GM12872 (cell line): ENCODE measurements around the gene CD46.

Experiments
- TF ChIP-seq, protein P1 (sequence below): IDR thresholded peaks from 3 replicates; pipeline ENCODE4 v1.5.1; 2011; ENCODE audit warnings: low read depth, mild to moderate bottlenecking, low read length, moderate library complexity; ENCODE audit not compliant: insufficient read depth

Gene CD46

DNA sequence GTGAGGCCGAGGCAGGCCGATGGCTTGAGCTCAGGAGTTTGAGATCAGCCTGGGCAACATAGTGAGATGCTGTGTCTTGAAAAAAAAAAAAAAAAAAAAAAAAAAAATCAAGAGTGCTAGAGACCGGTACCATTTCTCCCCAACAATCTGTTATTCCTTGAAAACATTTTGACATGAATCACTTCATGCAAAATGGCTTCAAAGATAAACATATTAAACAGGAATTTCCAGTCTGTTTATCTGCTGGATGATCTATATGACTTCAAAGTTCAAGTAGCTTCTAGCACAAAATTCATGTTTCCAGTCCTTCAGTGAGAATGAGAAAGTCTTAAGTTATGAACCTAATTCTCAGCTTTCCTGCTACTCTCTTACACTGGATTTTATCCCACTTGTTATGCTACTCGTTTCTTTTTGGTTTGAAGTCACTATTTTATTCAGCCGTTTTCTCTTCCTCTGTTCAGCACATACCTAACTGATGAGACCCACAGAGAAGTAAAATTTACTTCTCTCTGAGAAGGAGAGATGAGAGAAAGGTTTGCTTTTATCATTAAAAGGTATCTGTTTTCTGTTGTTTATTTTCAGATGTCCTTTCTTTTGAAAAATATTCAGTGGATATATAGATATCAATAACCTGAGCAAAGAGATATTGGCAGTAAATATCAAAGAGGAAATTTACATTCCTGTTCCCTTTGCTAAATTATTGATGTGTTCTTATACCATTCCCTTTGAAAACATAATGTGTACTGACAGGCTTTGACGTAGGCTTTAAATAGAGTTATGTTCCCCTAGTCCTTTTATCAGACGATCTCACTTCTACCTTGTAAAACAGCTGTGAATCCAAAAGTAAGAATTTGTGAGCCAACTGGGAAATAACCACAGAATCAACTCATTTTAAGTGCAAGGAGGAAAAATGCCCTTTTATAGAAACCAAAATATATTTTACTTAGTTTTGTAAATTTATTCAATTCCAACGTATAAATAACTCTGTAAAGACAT is 38.2 kb downstream of the CD46 start:
- TF ChIP-seq, protein P1, sequence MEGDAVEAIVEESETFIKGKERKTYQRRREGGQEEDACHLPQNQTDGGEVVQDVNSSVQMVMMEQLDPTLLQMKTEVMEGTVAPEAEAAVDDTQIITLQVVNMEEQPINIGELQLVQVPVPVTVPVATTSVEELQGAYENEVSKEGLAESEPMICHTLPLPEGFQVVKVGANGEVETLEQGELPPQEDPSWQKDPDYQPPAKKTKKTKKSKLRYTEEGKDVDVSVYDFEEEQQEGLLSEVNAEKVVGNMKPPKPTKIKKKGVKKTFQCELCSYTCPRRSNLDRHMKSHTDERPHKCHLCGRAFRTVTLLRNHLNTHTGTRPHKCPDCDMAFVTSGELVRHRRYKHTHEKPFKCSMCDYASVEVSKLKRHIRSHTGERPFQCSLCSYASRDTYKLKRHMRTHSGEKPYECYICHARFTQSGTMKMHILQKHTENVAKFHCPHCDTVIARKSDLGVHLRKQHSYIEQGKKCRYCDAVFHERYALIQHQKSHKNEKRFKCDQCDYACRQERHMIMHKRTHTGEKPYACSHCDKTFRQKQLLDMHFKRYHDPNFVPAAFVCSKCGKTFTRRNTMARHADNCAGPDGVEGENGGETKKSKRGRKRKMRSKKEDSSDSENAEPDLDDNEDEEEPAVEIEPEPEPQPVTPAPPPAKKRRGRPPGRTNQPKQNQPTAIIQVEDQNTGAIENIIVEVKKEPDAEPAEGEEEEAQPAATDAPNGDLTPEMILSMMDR, result no peak

DNA sequence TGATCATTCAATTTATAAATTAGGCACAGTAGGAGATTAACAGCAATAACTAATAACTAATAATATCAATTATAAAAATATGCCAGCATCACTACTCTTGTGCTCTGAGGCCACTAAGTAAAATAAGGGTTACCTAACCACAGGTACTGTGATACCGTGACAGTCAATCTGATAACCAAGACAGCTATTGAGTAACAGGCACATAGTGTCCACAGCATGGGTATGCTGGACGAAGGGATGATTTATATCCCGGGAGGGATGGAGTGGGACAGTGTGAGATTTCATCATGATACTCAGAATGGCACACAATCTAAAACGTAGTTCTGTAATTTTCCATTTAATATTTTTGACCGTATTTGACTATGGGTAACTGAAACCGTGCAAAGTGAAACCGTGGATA is 39.4 kb downstream of the CD46 start:
- TF ChIP-seq, protein P1, result no peak

DNA sequence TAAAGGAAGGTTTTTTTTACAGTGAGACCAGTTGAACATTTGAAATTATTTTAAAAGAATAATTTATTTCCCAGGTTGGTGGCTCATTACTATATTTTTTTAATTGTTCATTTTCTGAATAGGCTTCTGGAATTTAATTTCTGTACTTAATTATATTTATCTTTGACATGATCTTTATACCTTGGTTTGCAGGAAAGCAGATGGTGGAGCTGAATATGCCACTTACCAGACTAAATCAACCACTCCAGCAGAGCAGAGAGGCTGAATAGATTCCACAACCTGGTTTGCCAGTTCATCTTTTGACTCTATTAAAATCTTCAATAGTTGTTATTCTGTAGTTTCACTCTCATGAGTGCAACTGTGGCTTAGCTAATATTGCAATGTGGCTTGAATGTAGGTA is 41.5 kb downstream of the CD46 start:
- TF ChIP-seq, protein P1, result no peak

DNA sequence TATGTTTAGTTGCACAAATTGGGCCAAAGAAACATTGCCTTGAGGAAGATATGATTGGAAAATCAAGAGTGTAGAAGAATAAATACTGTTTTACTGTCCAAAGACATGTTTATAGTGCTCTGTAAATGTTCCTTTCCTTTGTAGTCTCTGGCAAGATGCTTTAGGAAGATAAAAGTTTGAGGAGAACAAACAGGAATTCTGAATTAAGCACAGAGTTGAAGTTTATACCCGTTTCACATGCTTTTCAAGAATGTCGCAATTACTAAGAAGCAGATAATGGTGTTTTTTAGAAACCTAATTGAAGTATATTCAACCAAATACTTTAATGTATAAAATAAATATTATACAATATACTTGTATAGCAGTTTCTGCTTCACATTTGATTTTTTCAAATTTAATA is 43.0 kb downstream of the CD46 start:
- TF ChIP-seq, protein P1, result no peak

DNA sequence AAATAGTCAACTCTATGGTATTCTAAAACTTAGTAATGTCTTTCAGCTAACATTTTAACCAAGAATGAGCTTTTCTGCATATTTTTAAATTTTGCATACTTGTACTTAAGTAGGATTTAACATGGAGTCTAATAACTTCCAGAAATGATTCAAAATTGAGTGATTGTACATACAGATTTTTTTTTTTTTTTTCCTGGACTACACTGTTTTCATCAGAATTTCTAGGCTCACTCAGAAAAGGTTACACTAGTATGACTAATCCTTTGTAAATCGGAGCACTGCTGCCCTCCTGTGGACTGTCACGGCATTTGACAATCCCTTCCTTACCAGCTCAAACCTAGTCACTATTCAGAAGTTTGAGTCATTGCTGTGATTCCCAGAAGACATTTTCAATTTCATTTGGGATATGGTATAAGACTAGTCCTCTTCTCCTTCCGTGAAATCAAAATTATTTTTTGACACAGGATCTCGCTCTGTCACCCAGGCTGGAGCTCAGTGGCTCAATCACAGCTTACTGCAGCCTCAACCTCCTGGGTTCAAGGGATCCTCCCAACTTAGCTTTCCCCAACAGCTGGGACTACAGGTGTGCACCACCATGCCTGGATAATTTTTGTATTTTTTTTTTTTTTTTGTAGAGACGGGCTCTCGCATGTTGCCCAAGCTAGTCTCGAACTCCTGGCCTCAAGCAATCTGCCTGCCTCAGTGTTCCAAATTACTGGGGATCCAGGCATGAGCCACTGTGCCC is 45.5 kb downstream of the CD46 start:
- TF ChIP-seq, protein P1, result peak; percentile 79

DNA sequence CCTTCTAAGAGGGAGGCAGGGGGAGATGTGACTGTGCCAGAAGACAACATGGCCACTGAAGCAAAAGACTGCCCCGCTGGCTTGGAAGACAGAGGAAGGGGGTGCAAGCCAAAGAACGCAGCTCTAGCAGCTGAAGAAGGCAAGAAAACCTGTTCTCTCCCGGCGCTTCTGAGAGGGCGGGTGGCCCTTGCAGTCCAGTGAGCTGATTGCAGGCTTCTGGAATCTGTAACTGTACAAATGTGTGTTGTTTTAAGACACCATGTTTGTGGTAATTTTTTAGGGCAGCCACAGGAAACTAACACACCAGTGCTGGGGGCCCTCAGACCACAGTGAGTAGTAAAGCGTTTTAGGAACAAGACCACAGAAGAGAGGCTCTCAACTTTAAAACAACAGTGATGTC is 47.0 kb downstream of the CD46 start:
- TF ChIP-seq, protein P1, result no peak

DNA sequence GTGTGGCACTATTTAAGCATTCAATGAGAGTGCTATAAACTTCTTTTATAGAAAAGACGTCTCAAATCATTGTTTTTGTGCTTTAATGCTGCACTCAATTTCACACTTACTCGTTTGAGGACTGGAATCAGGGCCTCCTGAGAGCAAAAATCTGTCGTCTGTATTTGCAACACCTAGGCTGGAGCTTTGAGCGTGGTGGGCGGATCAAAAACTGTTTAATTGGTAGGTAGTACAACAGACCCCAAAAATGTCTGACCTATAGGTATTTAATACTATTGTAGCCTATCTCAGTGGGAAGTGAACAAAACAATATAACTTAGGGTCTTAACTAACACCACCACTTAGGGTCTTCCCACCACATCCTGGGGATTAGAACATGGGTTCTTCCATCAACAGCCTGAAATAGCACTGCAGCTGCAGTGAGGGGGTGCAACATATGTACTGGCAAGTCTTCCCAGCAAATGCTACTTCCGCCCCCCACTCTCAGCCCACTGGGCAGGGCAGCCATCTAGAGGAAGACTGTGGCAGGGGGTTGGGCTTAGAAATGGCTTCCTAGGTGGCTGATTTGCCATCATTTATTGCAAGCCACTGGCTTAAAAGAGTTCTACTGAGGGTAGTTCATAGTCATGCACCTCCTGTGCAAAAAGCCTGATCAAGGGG is 48.3 kb downstream of the CD46 start:
- TF ChIP-seq, protein P1, result no peak
